NCI-H187 (cell line): ENCODE data around the gene KLHL42.

Experiments
- DNase-seq, 2 experiments: peaks; one replicate each; lab custom pipeline; 2025; lab: John Stamatoyannopoulos, UW

Gene KLHL42

GRCh38 chr12:27780612-27781408 is 777 bp downstream of the KLHL42 start:
- no peak for DNase-seq

DNA sequence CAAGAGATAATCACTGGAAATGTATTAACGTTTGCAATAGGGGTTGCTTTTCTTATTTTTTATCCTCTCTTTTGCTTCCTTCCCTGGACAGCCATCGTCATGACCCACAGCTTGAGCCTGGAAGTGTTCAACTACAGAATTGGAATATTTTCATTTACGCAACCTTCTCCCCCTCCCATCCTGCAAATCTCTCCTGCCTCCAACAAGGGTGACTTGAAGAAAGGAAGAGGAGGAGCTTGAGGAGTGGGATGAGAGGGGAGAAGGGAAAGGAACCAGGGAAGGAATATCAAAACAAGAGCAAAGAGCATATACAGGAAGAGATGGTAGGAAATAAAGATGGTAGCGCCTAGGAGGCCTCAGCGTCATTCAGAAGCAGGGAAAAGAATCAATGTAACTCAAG is 1.6 kb downstream of the KLHL42 start:
- no peak for DNase-seq

GRCh38 chr12:27782481-27782880 is 2.4 kb downstream of the KLHL42 start:
- DNase-seq: no peak

- no peak for DNase-seq
These were observed 6.0 kb downstream of the KLHL42 start for GRCh38 chr12:27785882-27786570.

- no peak for DNase-seq
These were observed 7.5 kb downstream of the KLHL42 start for GRCh38 chr12:27787559-27787958.

GRCh38 chr12:27790179-27790578 is 10.1 kb downstream of the KLHL42 start:
- DNase-seq: no peak

DNA sequence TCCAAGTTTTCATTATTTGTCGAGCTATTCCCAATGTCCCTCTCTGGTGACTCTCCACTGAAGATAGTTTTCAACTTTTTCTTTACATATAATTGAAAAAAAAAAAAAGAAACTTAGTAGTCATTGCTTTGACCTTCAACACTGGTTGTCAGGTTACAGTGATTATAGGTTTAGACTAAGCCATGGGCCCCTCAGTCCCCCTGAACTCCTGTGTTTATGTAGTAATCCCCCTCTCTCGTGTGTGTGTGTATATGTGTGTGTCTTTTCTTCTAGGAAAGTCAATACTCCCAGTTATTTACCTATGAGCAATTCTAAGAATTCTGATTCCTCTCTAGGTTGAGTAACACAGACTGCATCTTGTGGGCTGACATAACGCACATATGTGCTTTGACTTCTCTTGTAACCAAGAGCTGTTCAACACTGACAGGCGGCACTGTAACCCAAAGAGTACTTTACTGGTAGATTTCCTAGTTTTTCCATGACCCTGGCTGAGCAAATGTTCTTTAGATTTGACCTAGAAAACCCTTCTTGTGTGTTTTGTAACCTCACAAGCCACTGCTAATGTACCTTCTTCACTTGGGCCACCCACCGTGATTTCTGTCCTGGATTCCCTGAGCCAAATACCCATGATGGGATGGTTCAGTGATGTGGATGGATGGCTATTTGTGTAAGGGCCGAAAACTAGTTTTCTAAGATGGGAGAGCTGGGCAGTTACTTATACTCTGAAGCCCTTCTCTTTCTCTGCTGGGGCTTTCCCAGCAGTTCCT is 15.0 kb downstream of the KLHL42 start:
- no peak for DNase-seq

- no peak for DNase-seq
These were observed 16.1 kb downstream of the KLHL42 start for GRCh38 chr12:27796128-27796527.

- DNase-seq: no peak
These were observed 17.4 kb downstream of the KLHL42 start for GRCh38 chr12:27797301-27798025.

DNA sequence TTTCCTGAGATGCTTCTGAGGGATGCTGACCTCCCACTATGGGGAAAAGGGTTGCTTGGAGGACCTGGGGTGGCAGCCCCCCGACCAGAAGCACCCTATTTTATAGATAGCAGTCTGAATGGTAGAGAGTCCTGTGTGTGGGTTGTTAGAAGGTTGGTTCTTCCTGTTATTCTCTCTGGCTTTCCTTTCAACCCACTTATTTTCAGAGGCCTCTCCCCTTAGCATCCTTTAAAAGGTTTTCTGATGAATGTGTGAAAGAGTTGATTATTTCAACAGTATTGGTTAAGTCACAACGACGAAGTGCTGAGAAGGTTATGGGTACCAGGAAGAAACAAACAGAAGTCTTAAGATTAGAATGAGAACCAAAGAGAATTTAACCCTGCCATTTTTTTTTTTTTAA is 20.8 kb downstream of the KLHL42 start:
- no peak for DNase-seq

DNA sequence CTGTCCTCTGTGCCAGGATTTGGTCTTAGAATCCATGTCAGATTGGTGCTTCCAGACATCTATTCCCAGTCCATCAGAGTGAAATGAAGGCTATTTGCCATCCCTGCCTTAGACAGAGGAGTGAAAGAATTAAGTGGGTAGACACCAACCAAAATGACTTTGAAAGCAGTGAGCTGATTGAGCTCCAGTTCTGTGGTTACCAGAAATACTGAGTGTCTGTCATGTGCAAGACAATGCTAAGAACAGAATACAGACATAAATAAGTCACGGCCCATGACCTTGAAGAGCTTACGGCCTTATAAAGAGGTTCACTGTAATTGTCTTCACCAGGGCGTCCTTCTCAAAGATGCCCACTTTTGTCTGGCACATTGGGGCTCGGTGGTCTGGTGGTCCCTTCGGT is 21.6 kb downstream of the KLHL42 start:
- DNase-seq: no peak

GRCh38 chr12:27802511-27802910 is 22.5 kb downstream of the KLHL42 start:
- DNase-seq: no peak

- DNase-seq: no peak
These were observed 22.9 kb downstream of the KLHL42 start for GRCh38 chr12:27802936-27803335.

GRCh38 chr12:27805238-27805637 is 25.2 kb downstream of the KLHL42 start:
- no peak for DNase-seq

- no peak for DNase-seq
These were observed 26.2 kb downstream of the KLHL42 start for GRCh38 chr12:27806259-27806658.

- DNase-seq: no peak
These were observed 27.1 kb downstream of the KLHL42 start for GRCh38 chr12:27807063-27807703.

GRCh38 chr12:27808841-27809240 is 28.8 kb downstream of the KLHL42 start:
- no peak for DNase-seq

GRCh38 chr12:27810756-27811155 is 30.7 kb downstream of the KLHL42 start:
- no peak for DNase-seq

GRCh38 chr12:27812502-27812901 is 32.5 kb downstream of the KLHL42 start:
- DNase-seq: no peak

GRCh38 chr12:27814411-27814810 is 34.4 kb downstream of the KLHL42 start:
- DNase-seq: no peak

- no peak for DNase-seq
These were observed 35.0 kb downstream of the KLHL42 start for GRCh38 chr12:27814851-27815591.
